Measurements from ENCODE around the gene GAPT. TPM values are rescaled to one million over a fixed set of nuclear protein-coding genes. Genes with fewer than 3 reads are reported as not detected.

The GAPT gene
- total RNA-seq, 1 donor from 2014 or later = not detected

DNA sequence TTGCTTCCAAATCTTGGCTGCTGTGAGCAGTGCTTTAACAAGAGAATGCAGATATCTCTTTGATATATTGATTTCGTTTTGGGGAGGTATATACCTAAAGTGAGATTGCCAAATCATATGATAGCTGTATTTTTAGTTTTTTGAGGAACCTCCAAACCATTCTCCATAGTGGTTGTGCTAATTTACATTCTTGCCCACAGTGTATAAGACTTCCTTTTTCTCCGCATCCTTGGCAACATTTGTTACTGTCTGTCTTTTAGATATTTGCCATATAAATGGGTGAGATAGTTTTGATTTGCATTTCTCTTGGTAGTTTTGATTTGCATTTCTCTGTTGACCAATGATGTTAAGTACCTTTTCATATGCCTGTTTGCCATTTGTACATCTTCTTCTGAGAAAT lies 21.3 kb upstream of the GAPT start:
- no peaks in the 10 kb centered on the region for H3K36me3 Mint-ChIP-seq (ENCODE audit: unreplicated experiment)
- peaks cover 3% of the 10 kb centered on the region for H3K27me3 Mint-ChIP-seq (ENCODE audit: unreplicated experiment)
- peaks cover 7% of the 10 kb centered on the region for H3K4me1 Mint-ChIP-seq (ENCODE audit: unreplicated experiment)
- H3K27ac Mint-ChIP-seq (ENCODE audit: unreplicated experiment) = no peak overlapping the region
- DNase-seq (ENCODE audit: extremely low spot score, unreplicated experiment) = no peak
- H3K4me3 Mint-ChIP-seq (ENCODE audit: unreplicated experiment) = no peak overlapping the region
- H3K9me3 Mint-ChIP-seq (ENCODE audit: unreplicated experiment) = no peaks in the 10 kb centered on the region
- TF ChIP-seq, protein P1, sequence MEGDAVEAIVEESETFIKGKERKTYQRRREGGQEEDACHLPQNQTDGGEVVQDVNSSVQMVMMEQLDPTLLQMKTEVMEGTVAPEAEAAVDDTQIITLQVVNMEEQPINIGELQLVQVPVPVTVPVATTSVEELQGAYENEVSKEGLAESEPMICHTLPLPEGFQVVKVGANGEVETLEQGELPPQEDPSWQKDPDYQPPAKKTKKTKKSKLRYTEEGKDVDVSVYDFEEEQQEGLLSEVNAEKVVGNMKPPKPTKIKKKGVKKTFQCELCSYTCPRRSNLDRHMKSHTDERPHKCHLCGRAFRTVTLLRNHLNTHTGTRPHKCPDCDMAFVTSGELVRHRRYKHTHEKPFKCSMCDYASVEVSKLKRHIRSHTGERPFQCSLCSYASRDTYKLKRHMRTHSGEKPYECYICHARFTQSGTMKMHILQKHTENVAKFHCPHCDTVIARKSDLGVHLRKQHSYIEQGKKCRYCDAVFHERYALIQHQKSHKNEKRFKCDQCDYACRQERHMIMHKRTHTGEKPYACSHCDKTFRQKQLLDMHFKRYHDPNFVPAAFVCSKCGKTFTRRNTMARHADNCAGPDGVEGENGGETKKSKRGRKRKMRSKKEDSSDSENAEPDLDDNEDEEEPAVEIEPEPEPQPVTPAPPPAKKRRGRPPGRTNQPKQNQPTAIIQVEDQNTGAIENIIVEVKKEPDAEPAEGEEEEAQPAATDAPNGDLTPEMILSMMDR (IDR thresholded peaks at IDR 0.05) = no peak

DNA sequence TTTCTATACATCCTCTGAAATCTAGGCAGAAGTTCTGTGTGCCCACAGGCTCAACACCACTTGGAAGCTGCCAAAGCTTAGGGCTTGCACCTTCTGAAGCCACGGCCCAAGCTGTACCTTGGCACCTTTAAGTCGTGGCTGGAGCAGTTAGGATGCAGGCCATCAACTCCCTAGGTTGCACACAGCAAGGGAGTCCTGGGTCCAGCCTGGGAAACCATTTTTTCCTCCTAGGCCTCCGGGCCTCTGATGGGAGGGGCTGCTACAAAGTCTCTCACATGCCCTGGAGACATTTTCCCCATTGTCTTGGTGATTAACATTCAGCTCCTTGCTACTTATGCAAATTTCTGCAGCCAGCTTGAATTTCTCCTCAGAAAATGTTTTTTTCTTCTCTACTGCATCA lies 15.8 kb upstream of the GAPT start:
- TF ChIP-seq, protein P1 (IDR thresholded peaks at IDR 0.05) = no peak
- Mint-ChIP-seq H3K4me1 (ENCODE audit: unreplicated experiment) (no peaks in the 10 kb centered on the region), H3K4me3 (ENCODE audit: unreplicated experiment) (no peak overlapping the region), H3K27ac (ENCODE audit: unreplicated experiment) (no peak overlapping the region), H3K27me3 (ENCODE audit: unreplicated experiment) (peaks cover 3% of the 10 kb centered on the region), H3K36me3 (ENCODE audit: unreplicated experiment) (no peaks in the 10 kb centered on the region), H3K9me3 (ENCODE audit: unreplicated experiment) (peaks cover 5% of the 10 kb centered on the region)
- DNase-seq (ENCODE audit: extremely low spot score, unreplicated experiment) = no peak

DNA sequence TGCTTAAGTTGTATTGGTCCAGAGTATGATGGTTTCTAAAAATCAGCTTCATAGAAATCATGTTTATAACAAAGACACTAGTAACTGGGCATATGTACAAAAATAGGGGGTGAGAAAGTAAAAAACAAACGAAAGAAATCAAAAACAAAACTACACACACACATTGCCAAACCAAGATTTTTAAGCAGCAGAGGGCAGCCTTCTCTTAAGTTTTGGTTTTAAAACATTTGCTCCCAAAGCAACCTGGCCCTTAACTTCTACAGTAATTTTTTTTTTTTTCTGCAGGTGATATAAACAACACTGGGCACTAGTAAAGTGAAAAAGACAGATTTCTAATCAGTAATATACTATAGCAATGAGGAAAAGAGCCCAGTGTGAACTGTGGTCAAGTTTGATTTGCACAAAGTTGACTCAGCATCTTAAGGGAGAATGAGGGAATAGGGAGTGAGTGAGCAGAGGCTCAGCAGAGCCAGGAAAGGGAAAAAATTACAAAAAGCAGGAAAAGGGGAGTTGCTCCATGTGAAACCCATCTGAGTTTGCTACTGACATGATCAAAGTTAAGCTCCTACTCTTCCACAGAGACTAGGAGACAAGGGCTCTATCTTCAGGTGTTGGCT lies 13.4 kb upstream of the GAPT start:
- Mint-ChIP-seq H3K36me3 (ENCODE audit: unreplicated experiment) (no peaks in the 10 kb centered on the region), H3K4me1 (ENCODE audit: unreplicated experiment) (no peaks in the 10 kb centered on the region), H3K4me3 (ENCODE audit: unreplicated experiment) (no peak overlapping the region), H3K27ac (ENCODE audit: unreplicated experiment) (no peak overlapping the region), H3K27me3 (ENCODE audit: unreplicated experiment) (peaks cover 3% of the 10 kb centered on the region), H3K9me3 (ENCODE audit: unreplicated experiment) (peaks cover 5% of the 10 kb centered on the region)
- TF ChIP-seq, protein P1 (IDR thresholded peaks at IDR 0.05) = peak; percentile 49
- no peak for DNase-seq (ENCODE audit: extremely low spot score, unreplicated experiment)

DNA sequence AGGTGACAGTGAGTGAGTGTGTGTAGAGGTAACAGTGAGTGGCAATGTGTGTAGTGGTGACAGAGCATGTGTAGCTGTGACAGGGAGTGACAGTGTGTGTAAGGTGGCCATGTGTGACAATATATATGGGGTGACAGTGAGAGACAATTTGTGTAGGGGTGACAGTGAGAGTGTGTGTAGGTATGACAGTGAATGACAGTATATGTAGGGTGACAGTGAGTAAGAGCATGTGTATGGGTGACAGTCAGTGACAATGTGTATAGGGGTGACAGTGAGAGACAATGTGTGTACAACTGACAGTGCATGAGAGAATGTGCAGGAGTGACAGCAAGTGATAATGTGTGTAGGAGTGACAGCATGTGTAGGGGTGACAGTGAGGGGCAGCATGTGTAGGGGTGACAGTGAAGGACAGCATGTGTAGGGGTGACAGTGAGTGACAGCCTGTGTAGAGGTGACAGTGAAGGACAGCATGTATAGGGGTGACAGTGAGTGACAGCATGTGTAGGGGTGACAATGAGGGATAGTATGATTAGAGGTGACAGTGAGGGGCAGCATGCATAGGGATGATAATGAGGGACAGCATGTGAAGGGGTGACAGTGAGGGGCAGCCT lies 10.1 kb upstream of the GAPT start:
- H3K36me3 Mint-ChIP-seq (ENCODE audit: unreplicated experiment) = no peaks in the 10 kb centered on the region
- no peak overlapping the region for H3K27ac Mint-ChIP-seq (ENCODE audit: unreplicated experiment)
- H3K4me1 Mint-ChIP-seq (ENCODE audit: unreplicated experiment) = no peaks in the 10 kb centered on the region
- no peaks in the 10 kb centered on the region for H3K9me3 Mint-ChIP-seq (ENCODE audit: unreplicated experiment)
- no peak for DNase-seq (ENCODE audit: extremely low spot score, unreplicated experiment)
- H3K4me3 Mint-ChIP-seq (ENCODE audit: unreplicated experiment) = no peak overlapping the region
- TF ChIP-seq, protein P1 (IDR thresholded peaks at IDR 0.05) = no peak
- peaks cover 16% of the 10 kb centered on the region for H3K27me3 Mint-ChIP-seq (ENCODE audit: unreplicated experiment)

DNA sequence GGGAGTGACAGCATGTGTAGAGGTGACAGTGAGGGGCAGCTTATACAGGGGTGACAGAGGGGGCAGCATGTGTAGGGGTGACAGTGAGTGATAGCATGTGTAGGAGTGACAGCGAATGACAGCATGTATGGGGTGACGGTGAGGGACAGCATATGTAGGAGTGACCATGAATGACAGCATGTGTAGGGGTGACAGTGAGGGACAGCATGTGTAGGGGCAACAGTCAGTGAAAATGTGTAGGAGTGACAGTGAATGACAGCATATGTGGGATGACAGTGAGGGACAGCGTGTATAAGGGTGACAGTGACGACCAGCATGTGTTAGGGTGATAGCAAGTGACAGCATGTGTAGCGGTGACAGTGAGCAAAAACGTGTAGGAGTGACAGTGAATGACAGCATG lies 9.4 kb upstream of the GAPT start:
- Mint-ChIP-seq H3K27me3 (ENCODE audit: unreplicated experiment) (peaks cover 20% of the 10 kb centered on the region), H3K36me3 (ENCODE audit: unreplicated experiment) (no peaks in the 10 kb centered on the region), H3K27ac (ENCODE audit: unreplicated experiment) (no peak overlapping the region), H3K9me3 (ENCODE audit: unreplicated experiment) (no peaks in the 10 kb centered on the region), H3K4me3 (ENCODE audit: unreplicated experiment) (no peak overlapping the region), H3K4me1 (ENCODE audit: unreplicated experiment) (no peaks in the 10 kb centered on the region)
- no peak for DNase-seq (ENCODE audit: extremely low spot score, unreplicated experiment)
- TF ChIP-seq, protein P1 (IDR thresholded peaks at IDR 0.05) = no peak
